Lower leg skin (tissue), 3 donors: ENCODE results near the gene PPP6R3.
"Not testable (repeated sequence)": the region's sequence is repeated elsewhere in the genome, so short reads cannot be mapped to it uniquely, and the experiment has no call there.

Experiments used
- POLR2A ChIP-seq, 2 donors: fragments of 450-650 bp; IDR thresholded peaks; one replicate each; pipeline ENCODE4 v1.6.1; 2016 to 2017; ENCODE audit warnings: antibody characterized with exemption in 2 of 2, mild to moderate bottlenecking in 1 of 2, moderate library complexity in 1 of 2
- TF ChIP-seq, protein P1 (sequence below), 3 donors: fragments of 450-650 bp; IDR thresholded peaks; one replicate each; pipeline ENCODE4 v1.5.1; 2016; ENCODE audit warnings: antibody characterized with exemption in 3 of 3, mild to moderate bottlenecking in 3 of 3, moderate library complexity in 2 of 3

DNA sequence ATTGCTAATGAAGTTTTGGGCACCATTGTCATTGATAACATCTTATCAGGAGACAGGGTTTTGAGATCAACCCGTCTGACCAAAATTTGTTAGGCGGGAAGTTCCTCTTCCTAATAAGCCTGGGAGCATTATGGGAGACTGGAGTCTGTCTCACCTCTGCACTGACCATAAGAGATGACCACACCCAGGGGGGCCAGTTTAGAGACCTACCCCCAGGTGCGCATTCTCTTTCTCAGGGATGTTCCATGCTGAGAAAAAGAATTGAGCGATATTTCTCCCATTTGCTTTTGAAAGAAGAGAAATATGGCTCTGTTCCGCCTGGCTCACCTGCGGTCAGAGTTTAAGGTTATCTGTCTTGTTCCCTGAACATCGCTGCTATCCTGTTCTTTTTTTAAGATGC lies 80.0 kb downstream of the PPP6R3 start:
- TF ChIP-seq, protein P1, sequence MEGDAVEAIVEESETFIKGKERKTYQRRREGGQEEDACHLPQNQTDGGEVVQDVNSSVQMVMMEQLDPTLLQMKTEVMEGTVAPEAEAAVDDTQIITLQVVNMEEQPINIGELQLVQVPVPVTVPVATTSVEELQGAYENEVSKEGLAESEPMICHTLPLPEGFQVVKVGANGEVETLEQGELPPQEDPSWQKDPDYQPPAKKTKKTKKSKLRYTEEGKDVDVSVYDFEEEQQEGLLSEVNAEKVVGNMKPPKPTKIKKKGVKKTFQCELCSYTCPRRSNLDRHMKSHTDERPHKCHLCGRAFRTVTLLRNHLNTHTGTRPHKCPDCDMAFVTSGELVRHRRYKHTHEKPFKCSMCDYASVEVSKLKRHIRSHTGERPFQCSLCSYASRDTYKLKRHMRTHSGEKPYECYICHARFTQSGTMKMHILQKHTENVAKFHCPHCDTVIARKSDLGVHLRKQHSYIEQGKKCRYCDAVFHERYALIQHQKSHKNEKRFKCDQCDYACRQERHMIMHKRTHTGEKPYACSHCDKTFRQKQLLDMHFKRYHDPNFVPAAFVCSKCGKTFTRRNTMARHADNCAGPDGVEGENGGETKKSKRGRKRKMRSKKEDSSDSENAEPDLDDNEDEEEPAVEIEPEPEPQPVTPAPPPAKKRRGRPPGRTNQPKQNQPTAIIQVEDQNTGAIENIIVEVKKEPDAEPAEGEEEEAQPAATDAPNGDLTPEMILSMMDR (IDR thresholded peaks at IDR 0.05) = not testable (repeated sequence)
- TF ChIP-seq POLR2A (IDR thresholded peaks at IDR 0.05) = not testable (repeated sequence)
